Testis (tissue), 2 donors: ENCODE measurements around the gene FGF12.

Experiments used
- POLR2A ChIP-seq: fragments of 450-650 bp; IDR thresholded peaks from one replicate; pipeline ENCODE4 v1.6.1; 2017; ENCODE audit warnings: antibody characterized with exemption, mild to moderate bottlenecking, moderate library complexity
- TF ChIP-seq, protein P1 (sequence below), 3 experiments: fragments of 450-650 bp in 2 of 3; fragments of 200-600 bp in 1 of 3; sonication (generic) in 1 of 3; IDR thresholded peaks; one replicate each; pipeline ENCODE4 v1.5.1; 2016 to 2019; ENCODE audit warnings: antibody characterized with exemption in 3 of 3, mild to moderate bottlenecking in 2 of 3, moderate library complexity in 1 of 3

GRCh38 chr3:192128922-192129321 is 598.4 kb downstream of the FGF12 start:
- TF ChIP-seq, protein P1, sequence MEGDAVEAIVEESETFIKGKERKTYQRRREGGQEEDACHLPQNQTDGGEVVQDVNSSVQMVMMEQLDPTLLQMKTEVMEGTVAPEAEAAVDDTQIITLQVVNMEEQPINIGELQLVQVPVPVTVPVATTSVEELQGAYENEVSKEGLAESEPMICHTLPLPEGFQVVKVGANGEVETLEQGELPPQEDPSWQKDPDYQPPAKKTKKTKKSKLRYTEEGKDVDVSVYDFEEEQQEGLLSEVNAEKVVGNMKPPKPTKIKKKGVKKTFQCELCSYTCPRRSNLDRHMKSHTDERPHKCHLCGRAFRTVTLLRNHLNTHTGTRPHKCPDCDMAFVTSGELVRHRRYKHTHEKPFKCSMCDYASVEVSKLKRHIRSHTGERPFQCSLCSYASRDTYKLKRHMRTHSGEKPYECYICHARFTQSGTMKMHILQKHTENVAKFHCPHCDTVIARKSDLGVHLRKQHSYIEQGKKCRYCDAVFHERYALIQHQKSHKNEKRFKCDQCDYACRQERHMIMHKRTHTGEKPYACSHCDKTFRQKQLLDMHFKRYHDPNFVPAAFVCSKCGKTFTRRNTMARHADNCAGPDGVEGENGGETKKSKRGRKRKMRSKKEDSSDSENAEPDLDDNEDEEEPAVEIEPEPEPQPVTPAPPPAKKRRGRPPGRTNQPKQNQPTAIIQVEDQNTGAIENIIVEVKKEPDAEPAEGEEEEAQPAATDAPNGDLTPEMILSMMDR (IDR thresholded peaks at IDR 0.05) = no peak
- no peak for TF ChIP-seq POLR2A
